Measurements from ENCODE around the gene CNDP1. TPM values are rescaled to one million over a fixed set of nuclear protein-coding genes. Genes with fewer than 3 reads are reported as not detected.

CNDP1 gene
- total RNA-seq, 2 donors from 2014 or later, result under 0.01 TPM; not detected in 1

- TF ChIP-seq, protein P1, sequence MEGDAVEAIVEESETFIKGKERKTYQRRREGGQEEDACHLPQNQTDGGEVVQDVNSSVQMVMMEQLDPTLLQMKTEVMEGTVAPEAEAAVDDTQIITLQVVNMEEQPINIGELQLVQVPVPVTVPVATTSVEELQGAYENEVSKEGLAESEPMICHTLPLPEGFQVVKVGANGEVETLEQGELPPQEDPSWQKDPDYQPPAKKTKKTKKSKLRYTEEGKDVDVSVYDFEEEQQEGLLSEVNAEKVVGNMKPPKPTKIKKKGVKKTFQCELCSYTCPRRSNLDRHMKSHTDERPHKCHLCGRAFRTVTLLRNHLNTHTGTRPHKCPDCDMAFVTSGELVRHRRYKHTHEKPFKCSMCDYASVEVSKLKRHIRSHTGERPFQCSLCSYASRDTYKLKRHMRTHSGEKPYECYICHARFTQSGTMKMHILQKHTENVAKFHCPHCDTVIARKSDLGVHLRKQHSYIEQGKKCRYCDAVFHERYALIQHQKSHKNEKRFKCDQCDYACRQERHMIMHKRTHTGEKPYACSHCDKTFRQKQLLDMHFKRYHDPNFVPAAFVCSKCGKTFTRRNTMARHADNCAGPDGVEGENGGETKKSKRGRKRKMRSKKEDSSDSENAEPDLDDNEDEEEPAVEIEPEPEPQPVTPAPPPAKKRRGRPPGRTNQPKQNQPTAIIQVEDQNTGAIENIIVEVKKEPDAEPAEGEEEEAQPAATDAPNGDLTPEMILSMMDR (IDR thresholded peaks at IDR 0.05), result no peak
- no peak for TF ChIP-seq POLR2A (IDR thresholded peaks at IDR 0.05)
- Histone ChIP-seq H3K27me3 (no peaks in the 10 kb centered on the region), H3K4me1 (peaks cover 36% of the 10 kb centered on the region), H3K9me3 (no peaks in the 10 kb centered on the region), H3K4me3 (no peak overlapping the region), H3K36me3 (replicated peaks in 1 of 2; ENCODE audit: insufficient read depth in 1 of 2, low read depth in 2 of 2) (no peaks in the 10 kb centered on the region), H3K27ac (peak overlapping the region in 2 of 4 donors; percentile 17 to 32)
- peak; percentile 56 for ATAC-seq
- DNase-seq, result no peak
- intact Hi-C loops (cut with DNase I), result no loop called here
- WGBS, 2 donors, result 21 to 27% methylated on average over 2 of the region's 2 CpGs
These were observed 7.8 kb upstream of the CNDP1 start for GRCh38 chr18:74526488-74526887.

- Histone ChIP-seq H3K9me3 (no peaks in the 10 kb centered on the region), H3K36me3 (replicated peaks in 1 of 2; ENCODE audit: insufficient read depth in 1 of 2, low read depth in 2 of 2) (no peaks in the 10 kb centered on the region), H3K27ac (no peak overlapping the region), H3K27me3 (no peaks in the 10 kb centered on the region), H3K4me3 (no peak overlapping the region), H3K4me1 (peaks cover 31% of the 10 kb centered on the region)
- intact Hi-C loops (cut with DNase I), result no loop called here
- no peak for DNase-seq
- ATAC-seq, result no peak
- TF ChIP-seq POLR2A (IDR thresholded peaks at IDR 0.05), result no peak
- TF ChIP-seq, protein P1 (IDR thresholded peaks at IDR 0.05), result no peak
- 85 to 93% methylated on average over 1 of the region's 1 CpG for WGBS, 2 donors
These were observed 5.8 kb upstream of the CNDP1 start for GRCh38 chr18:74528478-74528877.

DNA sequence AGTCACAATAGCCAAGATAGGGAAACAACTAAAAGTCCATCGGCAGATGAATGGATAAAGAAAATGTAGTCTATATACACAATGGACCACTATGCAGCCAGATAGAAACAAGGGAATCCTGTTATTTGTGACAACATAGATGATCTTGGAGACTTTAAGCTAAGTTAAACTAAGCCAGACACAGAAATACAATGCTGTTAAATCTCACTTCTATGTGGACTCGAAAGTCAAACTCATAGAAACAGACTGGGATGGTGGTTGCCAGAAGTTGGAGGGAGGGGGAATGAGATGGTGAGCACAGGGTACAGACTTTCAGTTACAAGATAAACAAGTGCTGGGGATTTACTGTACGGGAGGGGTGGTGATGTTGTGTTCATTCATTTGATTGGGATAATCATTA, 5.4 kb upstream of the CNDP1 start:
- H3K36me3 ChIP-seq (replicated peaks in 1 of 2; ENCODE audit: insufficient read depth in 1 of 2, low read depth in 2 of 2), result no peaks in the 10 kb centered on the region
- 64 to 69% methylated on average over 3 of the region's 3 CpGs for WGBS, 2 donors
- TF ChIP-seq POLR2A (IDR thresholded peaks at IDR 0.05), result no peak
- TF ChIP-seq, protein P1 (IDR thresholded peaks at IDR 0.05), result no peak
- ATAC-seq, result no peak
- H3K4me1 ChIP-seq, result peaks cover 27% of the 10 kb centered on the region
- no peaks in the 10 kb centered on the region for H3K27me3 ChIP-seq
- intact Hi-C loops (cut with DNase I), result no loop called here
- H3K27ac ChIP-seq, result no peak overlapping the region
- DNase-seq, result no peak
- H3K9me3 ChIP-seq, result no peaks in the 10 kb centered on the region
- no peak overlapping the region for H3K4me3 ChIP-seq

DNA sequence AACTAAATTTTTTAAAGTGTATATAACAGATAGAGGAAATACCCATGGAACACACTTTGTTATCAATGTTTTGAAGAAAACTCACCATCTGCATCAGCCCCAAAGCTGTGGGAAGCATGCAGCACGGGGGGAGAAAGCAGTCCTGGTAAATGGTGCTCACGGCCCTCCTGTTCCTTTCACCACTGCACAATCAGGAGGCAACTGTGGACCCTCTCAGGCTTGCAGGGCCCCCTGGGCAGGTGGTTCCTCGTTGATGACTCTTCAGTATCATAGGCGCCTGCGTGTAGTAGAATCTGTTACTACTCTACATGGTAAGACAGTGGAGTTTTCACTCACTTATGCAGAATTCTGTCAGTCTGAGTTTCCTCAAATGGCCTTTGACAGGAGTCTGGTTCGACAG, 4.9 kb upstream of the CNDP1 start:
- H3K4me3 ChIP-seq, result no peak overlapping the region
- intact Hi-C loops (cut with DNase I), result no loop called here
- TF ChIP-seq, protein P1 (IDR thresholded peaks at IDR 0.05), result no peak
- TF ChIP-seq POLR2A (IDR thresholded peaks at IDR 0.05), result no peak
- H3K4me1 ChIP-seq, result peaks cover 25% of the 10 kb centered on the region
- no peak for DNase-seq
- no peaks in the 10 kb centered on the region for H3K9me3 ChIP-seq
- no peaks in the 10 kb centered on the region for H3K27me3 ChIP-seq
- no peaks in the 10 kb centered on the region for H3K36me3 ChIP-seq (replicated peaks in 1 of 2; ENCODE audit: insufficient read depth in 1 of 2, low read depth in 2 of 2)
- no peak for ATAC-seq
- WGBS, 2 donors, result 82 to 90% methylated on average over 6 of the region's 6 CpGs
- H3K27ac ChIP-seq, result no peak overlapping the region

DNA sequence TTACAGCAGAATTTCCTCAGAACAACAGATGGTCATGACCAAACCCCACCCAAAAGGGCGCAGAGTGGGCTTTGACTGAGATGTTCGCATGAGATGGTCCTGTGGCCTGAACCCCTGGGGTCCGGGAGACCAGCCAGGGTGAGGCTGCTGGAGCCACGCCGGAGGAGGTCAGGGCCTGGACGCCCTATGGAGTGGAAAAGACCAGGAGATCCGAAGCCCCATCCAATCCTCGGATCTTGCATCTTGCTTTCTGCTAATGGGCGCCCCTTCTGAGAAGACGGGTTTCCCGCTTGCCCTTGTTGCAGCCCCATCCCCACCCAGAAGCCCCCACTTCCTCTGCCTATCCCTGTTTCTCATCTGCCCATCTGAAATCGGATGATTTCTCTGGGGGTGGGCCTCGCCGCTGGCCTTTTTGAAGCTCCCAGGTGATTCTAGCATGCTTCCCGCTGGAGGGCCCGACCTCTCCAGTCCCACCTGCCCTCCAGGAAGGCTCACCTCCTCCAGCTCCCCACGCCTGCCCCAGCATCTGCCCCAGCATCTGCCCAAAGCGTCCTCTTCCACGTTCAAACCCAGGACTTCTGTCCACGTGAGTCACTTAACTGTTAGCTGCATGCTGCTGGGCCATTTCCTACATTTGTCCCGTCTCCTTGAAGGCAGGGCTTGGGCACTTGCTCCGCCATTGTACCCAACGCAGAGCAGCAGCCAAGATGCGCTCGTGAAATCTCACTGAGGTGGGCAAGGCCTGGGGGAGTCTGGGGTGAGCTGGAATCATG, 4.3 kb upstream of the CNDP1 start:
- Histone ChIP-seq H3K4me1 (peaks cover 19% of the 10 kb centered on the region), H3K9me3 (no peaks in the 10 kb centered on the region), H3K36me3 (replicated peaks in 1 of 2; ENCODE audit: insufficient read depth in 1 of 2, low read depth in 2 of 2) (no peaks in the 10 kb centered on the region), H3K4me3 (no peak overlapping the region), H3K27ac (no peak overlapping the region), H3K27me3 (no peaks in the 10 kb centered on the region)
- intact Hi-C loops (cut with DNase I), result no loop called here
- DNase-seq, result peak in 1 of 4 donors; percentile 7
- TF ChIP-seq, protein P1 (IDR thresholded peaks at IDR 0.05), result no peak
- TF ChIP-seq POLR2A (IDR thresholded peaks at IDR 0.05), result no peak
- 92 to 94% methylated on average over 25 of the region's 25 CpGs for WGBS, 2 donors
- no peak for ATAC-seq

All from body of pancreas (tissue), 4 donors.